ENCODE results near the gene CHST8. TPM values are rescaled to one million over a fixed set of nuclear protein-coding genes. Genes with fewer than 3 reads are reported as not detected.

Gene CHST8, protein sequence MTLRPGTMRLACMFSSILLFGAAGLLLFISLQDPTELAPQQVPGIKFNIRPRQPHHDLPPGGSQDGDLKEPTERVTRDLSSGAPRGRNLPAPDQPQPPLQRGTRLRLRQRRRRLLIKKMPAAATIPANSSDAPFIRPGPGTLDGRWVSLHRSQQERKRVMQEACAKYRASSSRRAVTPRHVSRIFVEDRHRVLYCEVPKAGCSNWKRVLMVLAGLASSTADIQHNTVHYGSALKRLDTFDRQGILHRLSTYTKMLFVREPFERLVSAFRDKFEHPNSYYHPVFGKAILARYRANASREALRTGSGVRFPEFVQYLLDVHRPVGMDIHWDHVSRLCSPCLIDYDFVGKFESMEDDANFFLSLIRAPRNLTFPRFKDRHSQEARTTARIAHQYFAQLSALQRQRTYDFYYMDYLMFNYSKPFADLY
- total RNA-seq (2022; extraction: Qiagen RNA extraction; ENCODE audit: low read depth) = 0.05 to 0.13 TPM (median 0.11 TPM) in 4 of 5 replicates, not detected in the other

GRCh38 chr19:33621811-33622504 lies at the start of gene CHST8:
Gene CHST8, plus strand, starts transcription at chr19:33621953. Its CDS starts 67,309 bp downstream, at chr19:33689262.

DNA sequence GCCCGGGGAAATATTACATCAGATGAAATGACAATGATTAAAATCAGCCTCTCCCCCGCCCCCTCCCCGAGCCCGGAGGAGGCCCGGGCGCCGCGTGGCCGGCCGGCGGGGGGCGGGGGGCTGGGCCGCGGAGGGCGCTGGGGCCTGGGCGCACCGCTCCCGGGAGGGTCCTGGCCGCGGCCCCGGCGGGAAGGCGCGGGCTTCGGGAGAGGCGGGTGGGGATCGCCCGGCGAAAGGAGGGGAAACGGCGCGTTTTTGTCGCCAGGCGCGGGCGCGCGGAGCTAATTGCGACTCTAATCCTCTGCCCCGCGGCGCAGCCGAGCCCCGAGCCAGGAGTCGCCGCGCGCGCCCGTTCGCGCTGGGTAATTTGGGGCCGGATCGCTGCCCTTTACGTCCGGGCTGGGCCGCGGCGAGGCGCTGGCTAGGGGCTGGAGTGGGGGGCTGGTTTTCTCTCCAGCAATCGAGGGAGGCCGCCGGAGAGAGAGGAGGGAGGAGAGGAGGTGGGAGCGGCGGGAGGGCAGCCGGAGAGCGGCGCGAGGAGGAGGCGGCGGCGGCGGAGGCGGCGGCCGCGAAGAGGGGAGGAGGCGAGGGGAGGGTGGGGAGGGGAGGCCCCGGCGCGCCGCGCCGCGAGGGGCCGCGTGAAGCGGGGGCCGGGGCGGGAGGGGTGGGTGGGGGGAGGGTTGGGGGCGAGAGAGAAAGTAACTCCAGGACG lies 174.6 kb downstream of the CHST8 start, which contains the start of gene KCTD15:
Gene KCTD15, plus strand, starts transcription at position 707 of the 712 bp plus-strand sequence. CDS start 3,585 bp downstream, outside the sequence.

Other genes with a start within 250 kb of the CHST8 start
- 36.9 to 43.4 TPM (median 39.0 TPM) in 5 replicates for gene CEBPG, start 248.2 kb upstream of the CHST8 start, total RNA-seq (2022; extraction: Qiagen RNA extraction; ENCODE audit: low read depth)
- 111 to 120 TPM (median 118 TPM) in 5 replicates for gene PEPD, start 100.2 kb upstream of the CHST8 start, total RNA-seq (2022; extraction: Qiagen RNA extraction; ENCODE audit: low read depth)
- gene KCTD15, start 174.9 kb downstream of the CHST8 start, total RNA-seq (2022; extraction: Qiagen RNA extraction; ENCODE audit: low read depth) = 51.4 to 74.6 TPM (median 64.0 TPM) in 5 replicates